Lung (tissue), 12 donors: Measurements from ENCODE around the gene HTR3B. TPM values are rescaled to one million over a fixed set of nuclear protein-coding genes. Genes with fewer than 3 reads are reported as not detected.

ENCODE experiments used
- ATAC-seq: fragments of 200-7000 bp; cut with Tn5 transposase; one replicate; pipeline ENCODE4 v1.9.1; 2020; ENCODE audit warnings: moderate number of reproducible peaks; ENCODE audit not compliant: insufficient read depth, low FRiP score
- DNase-seq, 3 donors: peaks; one replicate each; pipeline ENCODE4 v3.0.0-alpha.2; 2013 to 2017
- H3K27ac ChIP-seq, 2 donors: one replicate each; pipeline ENCODE4 v1.5.1; 2013; ENCODE audit warnings: mild to moderate bottlenecking in 2 of 2, moderate library complexity in 2 of 2, control low read depth in 1 of 2, inconsistent platforms in 1 of 2, low read depth in 1 of 2, low read length in 1 of 2
- H3K27me3 ChIP-seq, 3 donors: one replicate each; pipeline ENCODE4 v1.5.1; 2013; ENCODE audit warnings: low read length in 2 of 3; ENCODE audit not compliant: control insufficient read depth in 3 of 3, insufficient read depth in 3 of 3
- H3K36me3 ChIP-seq, 4 donors: one replicate each; pipeline ENCODE4 v1.5.1; 2013; ENCODE audit warnings: low read length in 4 of 4, mild to moderate bottlenecking in 1 of 4, moderate library complexity in 1 of 4; ENCODE audit not compliant: control insufficient read depth in 4 of 4, insufficient read depth in 4 of 4
- H3K4me1 ChIP-seq, 5 donors: one replicate each; pipeline ENCODE4 v1.5.1; 2013; ENCODE audit warnings: low read length in 5 of 5, mild to moderate bottlenecking in 2 of 5, moderate library complexity in 1 of 5; ENCODE audit not compliant: control insufficient read depth in 5 of 5, insufficient read depth in 5 of 5
- H3K4me3 ChIP-seq: one replicate; pipeline ENCODE4 v1.5.1; 2013; ENCODE audit warnings: mild to moderate bottlenecking, control low read depth, moderate library complexity
- H3K9ac ChIP-seq, 2 donors: one replicate each; pipeline ENCODE4 v1.5.1; 2013; ENCODE audit warnings: low read length in 2 of 2, control low read depth in 1 of 2; ENCODE audit not compliant: insufficient read depth in 1 of 2
- H3K9me3 ChIP-seq, 4 donors: one replicate each; pipeline ENCODE4 v1.5.1; 2013; ENCODE audit warnings: low read length in 3 of 4, mild to moderate bottlenecking in 1 of 4, moderate library complexity in 1 of 4; ENCODE audit not compliant: control insufficient read depth in 4 of 4, insufficient read depth in 3 of 4
- WGBS, 2 donors: extraction: QIAGEN DNeasy Blood & Tissue Kit; methylation state at CpG; one replicate each; pipeline ENCODE4 v1.1.7; 2013; 5-methylcytosine and 5-hydroxymethylcytosine counted together
- polyA plus RNA-seq, 2 donors: library from polyadenylated mRNA; stranded (reverse); fragments of 200-250 nt; gene quantifications; one replicate each; pipeline ENCODE4 v1.2.1, GENCODE V29; 2013
- total RNA-seq, 2 donors: library from RNA; depleted of rRNA in 1 of 2; stranded (reverse); fragments of >200 nt in 1 of 2; gene quantifications; one replicate each; pipeline ENCODE4 v1.2.1, GENCODE V29; 2014 to 2021
- TF ChIP-seq, protein P1 (sequence below): IDR thresholded peaks from 2 replicates; pipeline ENCODE4 v1.5.1; 2012; ENCODE audit warnings: mild to moderate bottlenecking; ENCODE audit errors: control extremely low read depth, extremely low read depth
- donor health status: control.
- donor health status: control.
- donor health status: Bipolar disorder and iron deficiency.
- donor health status: healthy.
- donor health status: DM: yes; HTN: yes; CAD: no.

Gene HTR3B
- total and polyA plus RNA-seq, 4 donors, result 0.03 TPM; not detected in 3

DNA sequence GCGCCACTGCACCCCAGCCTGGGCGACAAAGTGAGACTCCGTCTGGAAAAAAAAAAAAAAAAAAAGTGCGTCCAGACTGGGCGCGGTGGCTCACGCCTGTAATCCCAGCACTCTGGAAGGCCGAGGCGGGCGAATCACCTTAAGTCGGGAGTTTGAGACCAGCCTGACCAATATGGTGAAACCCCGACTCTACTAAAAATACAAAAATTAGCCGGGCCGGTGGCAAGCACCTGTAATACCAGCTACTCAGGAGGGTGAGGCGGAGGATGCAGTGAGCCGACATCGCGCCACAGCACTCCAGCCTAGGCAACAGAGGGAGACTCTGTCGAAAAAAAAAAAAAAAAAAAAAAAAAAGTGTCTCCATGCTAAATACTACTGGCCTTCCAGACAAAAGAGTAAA is 30.5 kb upstream of the HTR3B start:
- H3K4me3 ChIP-seq, result no peak overlapping the region
- peak overlapping the region in 1 of 2 donors; percentile 98 for H3K27ac ChIP-seq
- WGBS, 2 donors, result 90 to 91% methylated on average over 16 to 19 of the region's 19 CpGs
- DNase-seq (no peak), ATAC-seq (no peak)
- H3K27me3 ChIP-seq, result no peaks in the 10 kb centered on the region
- H3K36me3 ChIP-seq, result no peaks in the 10 kb centered on the region
- peaks cover 0 to 23% (median 7%) of the 10 kb centered on the region in 5 donors for H3K4me1 ChIP-seq
- no peak overlapping the region for H3K9ac ChIP-seq
- TF ChIP-seq, protein P1, sequence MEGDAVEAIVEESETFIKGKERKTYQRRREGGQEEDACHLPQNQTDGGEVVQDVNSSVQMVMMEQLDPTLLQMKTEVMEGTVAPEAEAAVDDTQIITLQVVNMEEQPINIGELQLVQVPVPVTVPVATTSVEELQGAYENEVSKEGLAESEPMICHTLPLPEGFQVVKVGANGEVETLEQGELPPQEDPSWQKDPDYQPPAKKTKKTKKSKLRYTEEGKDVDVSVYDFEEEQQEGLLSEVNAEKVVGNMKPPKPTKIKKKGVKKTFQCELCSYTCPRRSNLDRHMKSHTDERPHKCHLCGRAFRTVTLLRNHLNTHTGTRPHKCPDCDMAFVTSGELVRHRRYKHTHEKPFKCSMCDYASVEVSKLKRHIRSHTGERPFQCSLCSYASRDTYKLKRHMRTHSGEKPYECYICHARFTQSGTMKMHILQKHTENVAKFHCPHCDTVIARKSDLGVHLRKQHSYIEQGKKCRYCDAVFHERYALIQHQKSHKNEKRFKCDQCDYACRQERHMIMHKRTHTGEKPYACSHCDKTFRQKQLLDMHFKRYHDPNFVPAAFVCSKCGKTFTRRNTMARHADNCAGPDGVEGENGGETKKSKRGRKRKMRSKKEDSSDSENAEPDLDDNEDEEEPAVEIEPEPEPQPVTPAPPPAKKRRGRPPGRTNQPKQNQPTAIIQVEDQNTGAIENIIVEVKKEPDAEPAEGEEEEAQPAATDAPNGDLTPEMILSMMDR, result no peak
- H3K9me3 ChIP-seq, result no peaks in the 10 kb centered on the region

DNA sequence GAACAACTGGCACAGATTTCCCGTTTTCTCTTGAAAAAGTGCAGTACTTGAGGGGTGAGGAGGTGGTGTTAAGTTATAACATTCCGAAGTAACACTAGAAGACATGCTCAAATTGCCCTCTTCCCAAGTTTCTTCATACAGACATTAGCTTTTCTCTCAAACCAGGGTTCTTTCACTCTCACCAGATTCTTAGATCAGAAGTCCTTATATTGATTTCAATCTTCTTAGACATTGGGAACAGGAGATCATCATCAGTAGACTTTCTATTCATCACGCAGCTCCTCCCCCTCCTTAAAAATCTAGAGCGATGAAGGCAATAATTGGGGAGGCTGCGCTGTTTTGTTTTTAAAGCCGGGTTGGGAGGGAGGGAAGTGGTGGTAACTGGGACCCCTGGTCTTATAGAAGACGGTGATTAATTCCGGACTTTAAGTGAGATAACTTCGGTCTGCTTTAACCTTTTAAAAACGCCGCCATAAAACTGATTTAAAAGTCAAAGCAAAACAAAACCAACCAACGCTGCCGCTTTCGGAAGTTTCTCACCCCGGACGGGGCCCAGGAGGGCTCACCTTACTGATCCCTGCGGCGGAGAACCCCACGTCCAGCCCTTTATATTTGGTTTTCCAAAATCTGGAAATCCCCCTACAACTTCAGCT is 29.9 kb upstream of the HTR3B start:
- Histone ChIP-seq H3K27ac (peak overlapping the region; percentile 80 to 98), H3K4me3 (peak overlapping the region; percentile 84), H3K4me1 (peaks cover 0 to 23% (median 4%) of the 10 kb centered on the region in 5 donors), H3K27me3 (no peaks in the 10 kb centered on the region), H3K9ac (peak overlapping the region; percentile 39 to 62), H3K36me3 (no peaks in the 10 kb centered on the region), H3K9me3 (no peaks in the 10 kb centered on the region)
- DNase-seq (peak in 2 of 3 donors; percentile 53 to 65), ATAC-seq (peak; percentile 7)
- 4% methylated on average over 19 of the region's 19 CpGs for WGBS, 2 donors
- TF ChIP-seq, protein P1, result no peak

DNA sequence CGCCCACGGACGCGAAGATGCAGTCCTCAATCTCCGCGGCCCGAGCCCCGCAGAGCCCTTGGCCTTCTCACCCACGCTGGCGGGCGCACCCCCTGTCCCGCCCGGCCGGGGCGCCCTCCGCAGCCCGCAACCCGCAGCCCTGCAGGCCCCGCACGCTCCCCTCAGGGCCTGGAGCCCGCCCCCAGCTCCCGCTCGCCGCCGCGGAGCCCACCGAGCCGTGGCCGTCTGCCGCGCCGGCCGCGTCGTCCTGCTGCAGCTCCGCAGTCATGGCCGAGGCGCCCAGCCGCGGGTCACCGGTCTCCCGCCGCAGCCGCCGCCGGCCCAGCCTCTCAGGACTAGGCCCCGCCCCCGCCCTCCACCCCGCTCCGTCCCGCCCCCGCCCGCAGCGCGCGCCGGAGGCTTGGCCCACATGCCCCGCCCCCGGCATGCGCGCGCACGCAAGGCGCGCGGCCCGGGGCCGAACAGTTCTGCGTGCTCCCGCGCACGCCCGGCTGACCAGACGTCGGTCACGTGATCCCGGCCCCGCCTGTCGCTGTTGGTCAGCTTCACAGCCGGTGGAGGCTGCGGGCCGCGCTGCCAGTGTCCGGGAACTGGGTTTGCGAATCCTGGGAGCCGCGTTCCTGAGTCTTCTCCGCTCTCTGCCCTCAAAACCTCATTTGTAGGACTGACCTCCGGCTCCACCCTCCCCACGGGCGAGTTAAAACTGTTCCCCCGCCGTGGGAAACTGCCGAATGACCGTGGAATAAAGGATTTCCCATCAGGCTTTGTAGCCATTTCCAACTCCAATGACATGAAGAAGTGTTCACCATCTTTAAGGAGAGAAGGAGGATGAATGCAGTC is 29.1 kb upstream of the HTR3B start, which contains the start of gene USP28:
USP28 (minus strand) TSS at position 339 of the 840 bp plus-strand sequence; CDS start at position 268, 71 bp downstream.
- WGBS, 2 donors, result 0% methylated on average over 61 to 95 of the region's 95 CpGs
- peak; percentile 97 to 99 (median 97) for DNase-seq
- Histone ChIP-seq H3K9me3 (no peaks in the 10 kb centered on the region), H3K9ac (peak within 1 kb of the TSS; percentile 39 to 75), H3K27me3 (no peaks in the 10 kb centered on the region), H3K36me3 (no peaks in the 10 kb centered on the region), H3K4me1 (peaks cover 0 to 23% (median 4%) of the 10 kb centered on the region in 5 donors), H3K27ac (peak within 1 kb of the TSS; percentile 97 to 98), H3K4me3 (peak within 1 kb of the TSS; percentile 84)
- peak; percentile 98 for ATAC-seq
- TF ChIP-seq, protein P1, result no peak
